G401 (cell line): ENCODE measurements around the gene RWDD1. TPM values are rescaled to one million over a fixed set of nuclear protein-coding genes. Genes with fewer than 3 reads are reported as not detected.

Source experiments
- DNase-seq: peaks from one replicate; pipeline ENCODE4 v3.0.0-alpha.2; 2015; ENCODE audit warnings: low spot score
- in situ Hi-C: cut with HindIII; loops from 2 replicates; pipeline ENCODE4 v1.10.0; 2016; ENCODE audit warnings: low sequenced_read_pairs, mixed read lengths
- total RNA-seq: library from RNA; depleted of rRNA; stranded (reverse); fragments of >200 nt; shearing (Covaris generic); gene quantifications from 2 replicates; pipeline ENCODE4 v1.2.3, GENCODE V29; 2014

RWDD1 gene
- total RNA-seq, 1 experiment from 2014 or later, result 50.3 TPM

DNA sequence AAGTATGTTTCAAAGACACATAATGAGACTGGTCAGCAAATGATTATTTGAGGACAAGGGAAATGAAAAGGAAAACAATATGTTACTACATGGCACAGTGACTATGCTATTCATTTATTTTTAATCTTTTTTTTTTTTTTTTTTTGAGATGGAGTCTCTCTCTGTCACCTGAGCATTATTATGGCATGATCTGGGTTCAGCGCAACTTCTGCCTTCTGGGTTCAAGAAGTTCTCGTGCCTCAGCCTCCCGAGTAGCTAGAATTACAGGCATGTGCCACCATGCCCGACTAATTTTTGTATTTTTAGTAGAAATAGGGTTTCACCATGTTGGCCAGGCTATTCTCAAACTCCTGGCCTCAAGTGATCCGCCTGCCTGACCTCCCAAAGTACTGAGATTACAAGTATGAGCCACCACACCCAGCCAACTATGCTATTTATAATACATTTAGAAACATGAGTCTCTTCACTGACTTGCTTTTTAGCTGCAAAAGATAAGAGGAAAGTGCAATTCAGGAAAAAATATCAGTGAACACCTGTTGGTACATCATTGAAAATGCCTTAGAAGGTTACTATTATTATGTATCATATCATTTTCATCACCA is 14.4 kb upstream of the RWDD1 start:
- in situ Hi-C loops, result no loop called here
- no peak for DNase-seq

DNA sequence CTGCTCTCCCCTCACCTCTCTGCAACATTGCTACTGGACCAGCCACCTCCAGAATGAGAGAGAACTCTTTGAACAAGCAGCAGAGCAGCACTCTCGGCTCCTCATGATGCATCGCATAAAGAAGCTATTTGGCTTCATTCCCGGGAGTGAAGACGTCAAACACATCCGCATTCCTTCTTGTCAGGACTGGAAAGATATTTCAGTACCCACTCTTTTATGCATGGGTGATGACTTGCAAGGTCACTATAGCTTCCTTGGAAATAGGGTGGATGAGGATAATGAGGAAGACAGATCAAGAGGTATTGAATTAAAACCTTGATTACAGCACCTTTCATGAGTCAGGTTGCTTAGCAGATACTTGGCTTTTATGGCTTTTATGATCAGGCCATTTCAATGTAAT is 13.4 kb upstream of the RWDD1 start:
- in situ Hi-C loops, result no loop called here
- DNase-seq, result no peak

DNA sequence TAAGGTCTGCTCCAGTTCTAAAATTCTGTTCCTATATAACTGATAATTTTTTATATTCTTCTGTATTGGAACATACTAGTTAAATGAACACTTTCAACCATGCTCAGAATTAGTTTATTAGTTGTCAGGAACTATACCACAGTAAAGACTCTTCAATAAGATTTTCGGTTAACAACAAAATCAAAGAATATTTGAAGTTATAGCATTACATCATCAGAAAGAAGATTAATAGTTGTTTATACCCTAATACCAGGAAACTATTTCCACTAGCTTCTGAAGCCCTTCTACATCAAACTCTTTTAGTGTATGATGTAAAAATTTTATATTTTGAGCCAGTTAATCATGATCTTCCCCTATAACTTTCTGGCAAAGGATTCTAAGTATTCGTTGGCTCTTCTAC is 11.2 kb upstream of the RWDD1 start:
- in situ Hi-C loops, result no loop called here
- no peak for DNase-seq

DNA sequence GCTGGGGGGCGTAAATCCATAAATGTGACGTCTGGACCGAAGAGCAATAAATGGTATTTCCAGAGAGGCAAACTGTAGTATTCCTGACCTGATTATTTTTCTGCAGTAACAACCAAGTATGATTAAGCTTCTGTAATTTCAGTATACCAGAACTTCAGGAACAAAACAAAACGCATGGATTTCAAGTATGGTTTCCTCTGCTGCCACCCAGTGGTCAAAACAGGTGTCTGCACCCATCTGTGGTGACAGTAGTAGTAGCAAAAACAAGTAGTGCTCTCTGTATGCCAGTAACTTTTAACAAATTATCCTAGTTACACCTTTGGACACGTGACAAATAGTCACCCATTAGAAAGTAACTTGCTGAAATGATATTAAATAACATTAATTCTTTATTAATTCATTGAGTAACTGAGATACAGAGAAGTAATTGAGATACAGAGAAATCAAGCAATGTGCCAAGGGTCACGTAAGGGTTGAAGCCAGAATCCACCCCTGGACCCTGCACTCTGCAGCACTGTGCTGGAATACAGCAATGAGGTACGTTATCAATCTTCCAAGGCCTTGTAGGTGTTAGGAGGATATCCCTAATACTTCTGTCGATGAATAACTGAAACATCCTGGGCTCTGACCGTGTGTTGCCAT is 9.8 kb upstream of the RWDD1 start:
- DNase-seq, result peak; percentile 79
- in situ Hi-C loops, result no loop called here

DNA sequence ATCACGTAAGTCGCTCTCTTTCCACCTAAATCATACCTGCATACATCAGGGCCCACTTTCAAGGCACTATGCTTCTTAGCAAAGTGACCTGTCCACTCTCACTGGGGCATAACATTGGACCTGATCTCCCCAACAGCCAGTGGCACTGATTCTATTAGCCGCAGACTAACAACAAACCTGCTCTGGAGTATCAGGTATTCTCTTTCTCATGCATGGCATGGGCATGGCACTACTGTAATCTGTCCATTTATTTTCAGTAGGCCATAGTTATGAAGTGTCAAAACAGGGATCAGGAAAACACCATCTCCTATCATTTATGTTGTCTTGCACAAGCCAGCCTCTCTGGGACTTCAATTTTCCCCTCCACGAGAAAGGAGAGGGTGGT is 9.3 kb upstream of the RWDD1 start:
- in situ Hi-C loops, result no loop called here
- DNase-seq, result no peak

DNA sequence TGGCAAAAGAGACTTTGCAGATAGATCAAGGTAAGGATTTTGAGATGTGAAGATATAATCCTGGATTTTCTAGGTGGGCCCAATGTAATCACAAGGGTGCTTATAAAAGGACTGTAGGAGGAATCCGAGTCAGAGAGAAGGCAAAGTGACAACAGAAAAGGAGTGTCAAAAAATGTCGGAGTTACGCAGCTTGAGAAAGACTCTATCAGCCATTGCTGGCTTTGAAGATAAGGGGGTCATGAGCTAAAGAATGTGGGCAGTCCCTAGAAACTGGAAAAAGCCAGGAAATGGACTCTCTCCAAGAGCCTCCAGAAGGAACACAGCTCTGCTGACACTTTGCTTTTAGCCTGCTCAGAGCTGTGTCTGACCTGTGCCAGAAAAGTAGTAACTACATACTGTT is 8.7 kb upstream of the RWDD1 start:
- no peak for DNase-seq
- in situ Hi-C loops, result no loop called here

DNA sequence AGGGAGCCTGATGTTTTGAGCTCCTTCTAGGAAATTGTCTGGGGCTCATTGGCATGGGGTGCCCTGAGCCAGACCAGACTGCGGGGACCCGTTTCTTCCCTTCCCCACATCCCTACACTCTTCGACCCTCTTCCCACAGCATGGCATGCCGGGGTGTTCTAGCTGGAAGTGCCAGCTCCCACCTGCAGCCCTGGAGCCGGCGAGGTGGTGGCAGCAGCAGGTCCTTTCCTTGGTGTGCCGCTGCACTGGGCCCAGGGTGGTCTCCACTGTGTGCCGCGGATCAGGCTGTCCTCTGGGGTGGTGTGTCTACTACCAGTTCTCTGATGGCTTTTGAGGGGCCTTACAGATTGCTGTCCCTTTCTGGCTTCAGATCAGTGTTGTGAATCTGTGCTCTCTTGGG is 7.5 kb upstream of the RWDD1 start:
- in situ Hi-C loops, result no loop called here
- no peak for DNase-seq

DNA sequence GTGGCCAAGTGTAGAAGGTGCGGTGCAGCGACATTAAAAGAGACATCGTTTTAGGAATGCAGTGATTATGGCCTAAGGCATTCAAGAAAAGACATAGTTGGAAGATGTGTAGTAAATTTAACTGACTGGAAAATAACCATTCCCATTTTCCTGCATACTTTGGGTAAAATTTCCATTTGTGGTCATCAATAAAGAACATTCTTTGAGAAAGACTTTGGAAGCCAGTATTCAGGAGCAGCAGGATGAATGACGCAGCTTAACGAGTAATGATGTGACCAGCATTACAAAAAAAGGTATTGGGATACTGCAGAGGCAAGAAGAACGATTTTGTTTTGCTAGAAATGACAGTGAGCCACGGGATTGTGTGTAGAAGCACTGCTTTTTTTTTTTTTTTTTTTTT is 7.0 kb upstream of the RWDD1 start:
- in situ Hi-C loops, result no loop called here

DNA sequence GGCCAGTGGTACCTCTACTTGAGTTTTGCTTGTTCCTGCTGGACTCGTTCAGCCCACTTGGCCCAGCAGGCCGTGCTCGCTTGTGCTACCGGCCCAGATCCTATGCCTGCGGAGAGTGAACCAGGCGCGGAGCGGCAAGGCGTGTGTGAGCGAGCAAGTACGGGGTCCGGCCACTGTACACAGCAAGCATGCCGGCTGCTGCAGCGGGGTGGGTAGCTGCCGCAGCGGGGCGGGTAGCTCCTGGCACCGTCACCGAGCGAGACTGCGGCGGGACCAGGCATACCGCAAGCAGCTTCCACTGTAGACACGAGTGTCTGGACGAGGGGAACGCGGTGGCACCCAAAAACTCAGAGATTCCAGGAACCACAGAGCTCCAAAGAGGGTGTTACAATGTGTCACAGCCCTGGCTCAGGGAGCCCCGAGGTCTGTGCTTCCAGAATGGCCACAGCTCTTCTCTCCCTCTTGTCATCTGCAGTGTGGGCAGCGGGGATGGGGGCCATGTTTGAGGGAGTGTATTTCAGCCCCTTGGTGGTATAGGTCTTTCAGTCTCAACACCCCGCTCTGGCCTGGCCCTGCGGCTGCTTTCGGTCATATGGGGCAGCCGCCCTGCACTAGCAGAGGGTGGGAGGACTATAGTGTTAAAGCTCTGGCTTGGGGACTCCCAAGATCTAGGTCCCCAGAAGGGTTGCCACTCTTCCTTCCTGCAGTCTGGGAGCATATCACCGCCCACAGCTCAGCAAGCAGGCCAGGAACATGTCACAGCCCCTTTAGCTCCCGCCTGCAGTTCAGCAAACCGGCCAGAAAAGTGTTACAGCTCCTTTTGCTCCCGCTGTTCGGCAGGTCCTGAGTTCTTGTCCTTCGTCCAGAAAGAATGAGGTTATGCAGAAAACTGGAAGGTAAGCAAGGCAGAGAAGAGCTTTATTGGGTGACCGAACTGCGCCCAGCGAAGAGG is 6.1 kb upstream of the RWDD1 start:
- peak; percentile 62 for DNase-seq
- in situ Hi-C loops, result no loop called here

More for the DNA sequence above, 7.0 kb upstream of the RWDD1 start:
- DNase-seq, result no peak

DNA sequence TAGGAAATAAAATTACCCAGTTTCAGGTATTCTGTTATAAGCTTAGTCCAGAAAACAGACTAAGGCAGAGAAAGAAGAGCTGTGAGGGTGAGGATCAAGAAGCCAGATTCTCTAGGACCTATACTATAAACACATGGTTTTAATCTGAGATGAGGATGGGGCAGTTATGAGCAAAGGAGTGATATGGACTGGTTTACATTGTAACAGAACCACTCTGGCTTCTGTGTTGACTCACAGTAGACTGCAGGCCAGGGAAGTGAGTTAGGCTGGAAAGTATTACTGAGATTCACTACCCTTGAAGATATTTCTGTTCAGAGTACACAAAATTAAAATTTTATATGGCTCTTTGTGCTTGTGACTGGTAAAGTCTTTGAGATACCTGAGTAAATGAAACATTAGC is 3.2 kb upstream of the RWDD1 start:
- in situ Hi-C loops, result no loop called here
- DNase-seq, result no peak

DNA sequence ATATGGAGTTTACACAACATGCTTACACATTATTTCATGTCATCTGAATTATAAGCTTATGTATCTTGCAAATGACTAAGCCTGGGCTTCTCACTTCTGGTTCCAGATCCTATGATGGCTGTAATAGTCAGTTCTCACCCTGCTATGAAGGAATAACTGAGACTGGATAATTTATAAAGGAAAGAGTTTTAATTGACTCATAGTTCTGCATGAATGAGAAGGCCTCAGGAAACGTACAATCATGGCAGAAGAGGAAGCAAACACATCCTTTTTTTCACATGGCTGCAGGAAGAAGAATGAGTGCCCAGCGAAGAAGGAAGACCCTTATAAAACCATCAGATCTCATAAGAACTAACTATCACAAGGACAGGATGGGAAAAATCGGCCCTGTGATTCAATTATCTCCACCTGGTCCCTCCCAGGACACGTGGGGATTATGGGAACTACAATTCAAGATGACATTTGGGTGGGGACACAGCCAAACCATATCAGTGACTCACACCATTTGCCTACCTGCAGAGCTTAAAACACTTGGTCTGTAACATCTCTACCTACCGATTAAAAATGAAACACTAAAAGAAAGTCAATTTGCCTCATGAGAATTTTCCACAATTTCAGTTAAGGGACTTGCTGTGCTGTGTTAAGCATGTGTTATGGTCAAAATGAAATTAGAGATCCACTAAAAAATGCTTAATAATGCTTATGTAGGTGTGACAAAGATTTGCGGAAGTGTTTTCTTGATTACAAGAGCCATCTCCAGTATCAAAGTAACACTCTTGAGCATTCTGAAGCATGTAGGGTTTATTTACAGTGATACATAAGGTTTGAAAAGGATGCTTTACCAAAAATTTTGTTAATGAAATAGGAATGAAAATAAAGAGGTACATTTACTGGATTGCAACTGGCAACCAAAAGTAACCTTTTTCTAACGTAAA is 2.2 kb upstream of the RWDD1 start:
- in situ Hi-C loops, result no loop called here

DNA sequence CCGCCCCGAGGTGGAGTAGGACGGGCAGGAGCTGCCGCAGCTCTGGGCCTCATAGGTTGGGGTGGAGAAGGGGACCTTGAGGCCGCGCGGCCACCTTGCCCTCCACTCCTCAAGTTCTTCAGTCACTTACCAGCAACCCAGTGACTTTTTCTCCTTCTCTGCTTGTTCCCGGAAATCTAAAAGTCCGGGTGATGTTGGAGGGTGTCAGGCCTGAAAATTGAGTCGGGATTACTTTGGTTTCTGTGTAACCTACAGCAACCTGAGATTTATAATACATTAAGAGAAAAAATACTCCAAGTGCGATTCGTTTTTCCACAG is 338 bp downstream of the RWDD1 start:
- DNase-seq, result no peak
- in situ Hi-C loops, result no loop called here

More for the DNA sequence above, 2.2 kb upstream of the RWDD1 start:
- DNase-seq, result no peak

DNA sequence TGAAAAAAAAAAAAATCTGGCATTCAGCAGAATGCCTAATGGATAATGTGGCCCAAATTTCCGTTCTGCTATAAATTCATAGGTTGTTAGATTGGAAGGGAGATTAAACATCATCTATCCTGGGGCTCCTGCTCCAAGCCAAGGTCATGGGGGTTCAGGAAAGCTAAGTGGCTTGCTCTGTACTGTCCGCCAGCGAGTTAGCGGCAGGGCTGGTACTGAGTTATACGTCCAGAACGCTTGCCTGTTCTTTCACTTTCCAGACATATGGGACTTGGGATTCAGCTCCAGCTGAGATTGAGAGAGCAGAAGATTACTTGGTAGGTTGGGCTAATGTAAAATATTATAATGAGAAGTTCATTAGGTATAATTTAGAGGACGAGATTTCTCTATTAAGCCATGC is 858 bp downstream of the RWDD1 start:
- in situ Hi-C loops, result no loop called here
- peak; percentile 27 for DNase-seq

DNA sequence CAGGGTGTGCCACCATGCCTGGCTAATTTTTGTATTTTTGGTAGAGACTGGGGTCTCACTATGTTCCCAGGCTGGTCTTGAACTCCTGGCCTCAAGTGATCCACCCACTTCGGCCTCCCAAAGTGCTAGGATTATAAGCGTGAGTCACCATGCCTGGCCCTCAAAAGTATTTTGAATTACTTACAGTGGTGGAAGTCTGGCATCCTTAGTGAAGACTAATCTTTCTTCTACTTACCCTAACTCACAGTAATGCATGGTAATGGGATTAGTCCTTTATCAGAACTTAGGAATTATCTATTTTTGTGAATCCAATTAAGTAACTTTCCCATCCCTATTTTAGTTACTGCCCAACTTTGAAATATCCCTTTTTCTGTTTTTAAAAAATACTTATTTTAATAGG is 3.9 kb downstream of the RWDD1 start:
- DNase-seq, result no peak
- in situ Hi-C loops, result no loop called here

DNA sequence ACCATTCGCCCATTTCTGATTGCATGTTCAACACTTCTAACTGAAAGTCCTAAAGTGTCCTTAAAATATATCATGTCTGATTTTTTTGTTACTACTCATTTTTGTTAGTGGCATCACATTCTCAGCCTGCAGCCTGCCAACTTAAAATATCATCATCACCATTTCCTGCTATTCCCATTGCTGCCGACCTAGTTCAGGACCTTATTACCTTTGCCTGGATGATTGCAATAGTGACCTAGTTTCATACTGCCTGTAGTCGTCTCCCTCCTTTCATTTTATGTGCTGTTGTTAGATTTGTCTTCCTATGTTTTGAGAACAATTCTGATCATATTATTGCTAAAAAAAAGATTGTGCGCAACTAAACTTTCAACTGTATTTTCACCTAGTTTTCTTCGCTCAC is 6.2 kb downstream of the RWDD1 start:
- peak; percentile 33 for DNase-seq
- in situ Hi-C loops, result no loop called here

DNA sequence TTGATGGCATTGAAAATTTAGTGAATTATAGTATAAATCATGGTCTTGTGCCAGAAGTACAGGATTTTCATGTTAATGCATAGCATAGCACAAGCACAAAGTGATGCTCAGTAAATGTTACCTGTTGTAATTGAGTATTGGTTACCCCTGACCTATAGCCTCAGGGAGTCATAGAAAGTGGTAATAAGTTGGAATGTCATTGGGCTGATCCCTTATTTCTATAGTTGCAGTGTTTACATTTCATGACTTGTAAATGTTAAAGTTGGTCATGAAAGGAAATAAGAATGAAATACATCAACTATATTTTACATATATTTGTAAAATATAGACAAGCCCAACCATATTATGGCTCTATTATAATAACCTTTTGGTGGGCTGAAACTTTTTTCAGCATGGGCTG is 7.0 kb downstream of the RWDD1 start:
- DNase-seq, result no peak
- in situ Hi-C loops, result no loop called here

DNA sequence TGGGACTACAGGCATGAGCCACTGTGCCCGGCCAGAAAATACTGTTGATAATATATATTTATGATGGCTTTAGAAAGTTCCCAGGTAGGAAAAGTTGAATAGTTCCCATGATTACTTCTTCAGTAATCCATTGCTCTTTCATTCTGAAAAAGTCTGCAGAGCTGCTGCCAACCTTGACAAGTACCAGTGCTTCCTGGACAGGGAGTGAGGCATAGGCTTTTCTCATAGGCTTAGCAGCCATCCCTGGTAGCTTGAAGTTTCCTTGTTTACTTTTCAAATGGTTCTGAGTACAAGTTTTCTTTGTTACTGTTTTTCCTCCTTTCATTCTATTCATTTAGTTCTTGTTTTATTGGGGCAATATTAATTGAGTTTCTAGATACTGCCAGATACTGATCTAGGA is 7.8 kb downstream of the RWDD1 start:
- DNase-seq, result no peak
- in situ Hi-C loops, result no loop called here

DNA sequence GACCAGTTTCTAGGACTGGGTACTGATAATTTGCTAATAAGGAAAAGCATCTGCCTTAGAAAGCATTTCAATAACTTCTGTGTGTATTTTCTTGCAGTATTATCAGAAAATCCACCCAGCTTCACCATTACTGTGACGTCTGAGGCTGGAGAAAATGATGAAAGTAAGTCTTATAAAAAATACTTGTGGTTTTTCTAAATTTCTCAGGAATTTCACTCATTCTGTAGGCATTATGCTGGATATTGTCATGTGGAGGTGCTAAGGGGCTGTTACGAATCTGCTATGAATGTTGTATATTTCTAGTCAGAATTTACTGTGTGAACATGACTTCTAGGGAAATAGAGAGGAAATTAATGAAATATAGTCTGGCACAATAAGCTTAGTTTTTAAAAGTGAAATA is 8.9 kb downstream of the RWDD1 start:
- DNase-seq, result no peak
- in situ Hi-C loops, result no loop called here

DNA sequence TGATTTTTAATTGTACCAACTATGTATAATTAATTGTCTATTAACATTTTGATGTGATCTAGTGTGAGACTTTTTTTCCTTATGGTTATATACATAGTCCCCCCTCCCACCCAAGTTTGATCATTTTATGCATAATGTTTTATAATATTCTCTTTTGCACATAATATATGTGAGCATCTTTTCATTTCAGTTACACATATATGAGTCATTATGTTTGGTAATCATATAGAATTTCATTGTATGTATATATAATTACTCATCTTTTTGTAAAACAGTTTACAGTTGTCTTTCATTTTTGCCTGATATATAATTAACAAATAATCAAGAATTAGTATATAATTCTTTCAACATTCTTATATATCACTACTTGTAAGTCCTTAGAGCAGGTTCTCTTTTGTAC is 15.0 kb downstream of the RWDD1 start:
- no peak for DNase-seq
- in situ Hi-C loops, result no loop called here

DNA sequence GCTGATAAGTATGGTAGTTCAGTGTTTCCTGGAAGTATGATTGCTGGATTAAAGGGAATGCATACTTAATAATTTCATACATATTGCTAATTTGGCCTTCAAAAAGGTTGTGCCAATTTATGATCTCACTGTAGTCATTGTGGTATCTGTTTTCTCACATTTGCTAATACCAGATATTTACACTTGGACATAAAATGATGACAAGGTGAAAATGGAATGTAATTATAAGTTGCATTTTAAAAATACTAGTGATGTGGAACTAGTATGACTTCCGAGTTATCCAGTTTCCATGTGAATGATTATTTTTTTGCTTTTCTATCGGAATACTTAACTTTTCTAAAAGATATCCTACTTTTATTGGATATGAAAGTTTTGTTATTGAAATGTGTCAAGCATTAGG is 15.4 kb downstream of the RWDD1 start:
- DNase-seq, result no peak

More for the DNA sequence above, 15.4 kb downstream of the RWDD1 start:
- in situ Hi-C loops, result no loop called here
